ENCODE measurements around the gene ZFYVE28.

The ZFYVE28 gene

DNA sequence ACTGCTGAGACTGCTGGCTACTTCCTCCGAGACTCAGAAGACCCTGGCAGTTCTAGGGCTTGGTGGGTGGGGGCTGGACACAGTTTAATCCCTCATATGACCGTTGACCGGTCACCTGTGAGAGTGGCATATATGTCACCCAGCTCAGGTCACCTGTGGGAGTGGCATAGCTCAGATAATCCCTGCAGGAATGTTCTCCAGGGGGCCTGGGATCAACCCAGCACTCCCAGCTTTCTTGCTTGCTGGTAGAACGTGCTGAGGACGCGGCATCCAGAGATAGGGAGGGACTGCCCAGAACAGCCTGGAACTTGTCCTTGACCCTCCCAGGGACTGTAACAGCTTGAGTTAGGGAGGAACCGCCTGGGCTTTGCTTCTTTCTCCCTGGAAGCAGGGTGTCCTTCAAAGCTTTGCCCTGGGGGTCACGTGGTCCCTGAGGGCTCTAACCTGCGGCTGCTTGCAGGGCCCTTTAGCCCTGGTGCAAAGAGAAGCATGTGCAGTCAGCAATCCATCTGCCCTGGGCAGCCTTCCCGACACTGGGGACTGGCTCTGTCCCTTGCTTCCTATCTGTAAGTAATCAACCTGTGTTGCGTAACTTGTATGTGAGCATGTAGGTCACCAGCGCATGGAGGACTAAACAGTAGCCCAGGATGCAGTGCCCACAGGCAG is 55.3 kb downstream of the ZFYVE28 start:
- H3K9ac ChIP-seq (ENCODE audit: low read length) = no peak overlapping the region
- H3K4me2 ChIP-seq (ENCODE audit: low read depth, low read length, poor library complexity, severe bottlenecking) = no peak overlapping the region
- TF ChIP-seq, protein P1, sequence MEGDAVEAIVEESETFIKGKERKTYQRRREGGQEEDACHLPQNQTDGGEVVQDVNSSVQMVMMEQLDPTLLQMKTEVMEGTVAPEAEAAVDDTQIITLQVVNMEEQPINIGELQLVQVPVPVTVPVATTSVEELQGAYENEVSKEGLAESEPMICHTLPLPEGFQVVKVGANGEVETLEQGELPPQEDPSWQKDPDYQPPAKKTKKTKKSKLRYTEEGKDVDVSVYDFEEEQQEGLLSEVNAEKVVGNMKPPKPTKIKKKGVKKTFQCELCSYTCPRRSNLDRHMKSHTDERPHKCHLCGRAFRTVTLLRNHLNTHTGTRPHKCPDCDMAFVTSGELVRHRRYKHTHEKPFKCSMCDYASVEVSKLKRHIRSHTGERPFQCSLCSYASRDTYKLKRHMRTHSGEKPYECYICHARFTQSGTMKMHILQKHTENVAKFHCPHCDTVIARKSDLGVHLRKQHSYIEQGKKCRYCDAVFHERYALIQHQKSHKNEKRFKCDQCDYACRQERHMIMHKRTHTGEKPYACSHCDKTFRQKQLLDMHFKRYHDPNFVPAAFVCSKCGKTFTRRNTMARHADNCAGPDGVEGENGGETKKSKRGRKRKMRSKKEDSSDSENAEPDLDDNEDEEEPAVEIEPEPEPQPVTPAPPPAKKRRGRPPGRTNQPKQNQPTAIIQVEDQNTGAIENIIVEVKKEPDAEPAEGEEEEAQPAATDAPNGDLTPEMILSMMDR (IDR thresholded peaks at IDR 0.05; ENCODE audit: insufficient read depth, low read length, poor library complexity, severe bottlenecking) = no peak
- TF ChIP-seq EZH2phosphoT487 (conservative IDR thresholded peaks at IDR 0.05; ENCODE audit: low read length) = no peak

DNA sequence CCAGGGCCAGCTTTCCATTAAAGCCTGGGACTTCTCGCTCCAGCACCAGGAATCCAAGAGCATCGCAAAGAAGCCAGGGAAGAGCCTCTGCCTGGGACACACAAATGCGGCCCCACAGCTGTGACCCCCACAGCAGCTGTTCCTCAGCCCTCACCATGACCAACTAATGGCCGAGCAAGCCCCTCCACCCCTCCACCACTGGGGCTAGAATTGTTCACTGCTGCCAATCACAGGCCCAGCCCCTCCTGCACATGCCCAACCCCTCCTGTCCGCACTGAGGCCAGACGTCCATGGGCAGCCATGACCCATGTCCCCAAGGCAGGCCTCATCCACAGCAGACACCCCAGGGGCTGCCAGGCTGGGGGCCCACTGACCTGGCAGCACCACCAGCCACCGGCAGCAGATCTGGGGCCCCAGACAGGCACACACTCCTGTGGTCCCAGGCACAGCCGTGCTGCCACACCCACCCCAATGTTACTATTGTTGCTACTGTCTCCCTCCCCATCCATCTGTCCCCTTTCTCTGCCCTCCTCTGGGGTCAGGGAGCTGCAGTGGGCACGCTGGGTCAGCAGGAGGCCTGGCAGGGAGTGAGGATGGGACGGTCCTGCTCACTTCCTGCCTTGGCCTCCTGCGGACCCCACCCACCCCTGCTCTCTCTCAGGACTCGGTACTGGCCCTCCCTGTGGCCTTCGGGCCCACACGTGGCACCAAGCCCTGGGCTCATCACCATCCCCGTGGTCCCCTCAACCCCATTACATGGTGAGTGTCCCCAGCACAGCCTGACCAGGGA is 56.0 kb downstream of the ZFYVE28 start:
- H3K9ac ChIP-seq (ENCODE audit: low read length) = no peak overlapping the region
- no peaks in the 10 kb centered on the region for H3K79me2 ChIP-seq (ENCODE audit: insufficient read depth, low read length)
- no peak overlapping the region for H3K27ac ChIP-seq (ENCODE audit: low read depth, low read length)
- H3F3A ChIP-seq (ENCODE audit: insufficient read depth) = no peaks in the 10 kb centered on the region
- no peaks in the 10 kb centered on the region for H3K36me3 ChIP-seq (ENCODE audit: low read length)
- H3K27me3 ChIP-seq (ENCODE audit: low read length) = no peaks in the 10 kb centered on the region
- H2AFZ ChIP-seq (ENCODE audit: low read depth, low read length, severe bottlenecking) = no peak overlapping the region
- H4K20me1 ChIP-seq (ENCODE audit: low read depth, low read length) = no peaks in the 10 kb centered on the region
- H3K4me2 ChIP-seq (ENCODE audit: low read depth, low read length, poor library complexity, severe bottlenecking) = no peak overlapping the region
- H3K9me3 ChIP-seq (ENCODE audit: insufficient read depth, low read length) = no peaks in the 10 kb centered on the region
- H3K4me3 ChIP-seq (ENCODE audit: insufficient read depth, low read length, poor library complexity, severe bottlenecking) = no peak overlapping the region
- TF ChIP-seq, protein P1 (IDR thresholded peaks at IDR 0.05; ENCODE audit: insufficient read depth, low read length, poor library complexity, severe bottlenecking) = no peak
- no peak for TF ChIP-seq EZH2phosphoT487 (conservative IDR thresholded peaks at IDR 0.05; ENCODE audit: low read length)
- H3K9me2 ChIP-seq (replicated peaks; ENCODE audit: insufficient read depth, low read length) = no peaks in the 10 kb centered on the region

More for the DNA sequence above, 55.3 kb downstream of the ZFYVE28 start:
- Histone ChIP-seq H4K20me1 (ENCODE audit: low read depth, low read length) (no peaks in the 10 kb centered on the region), H3K79me2 (ENCODE audit: insufficient read depth, low read length) (no peaks in the 10 kb centered on the region), H3K9me3 (ENCODE audit: insufficient read depth, low read length) (no peaks in the 10 kb centered on the region), H3K4me3 (ENCODE audit: insufficient read depth, low read length, poor library complexity, severe bottlenecking) (no peak overlapping the region), H2AFZ (ENCODE audit: low read depth, low read length, severe bottlenecking) (no peak overlapping the region), H3K36me3 (ENCODE audit: low read length) (no peaks in the 10 kb centered on the region), H3K27me3 (ENCODE audit: low read length) (no peaks in the 10 kb centered on the region), H3K9me2 (replicated peaks; ENCODE audit: insufficient read depth, low read length) (no peaks in the 10 kb centered on the region), H3F3A (ENCODE audit: insufficient read depth) (no peaks in the 10 kb centered on the region), H3K27ac (ENCODE audit: low read depth, low read length) (no peak overlapping the region)

DNA sequence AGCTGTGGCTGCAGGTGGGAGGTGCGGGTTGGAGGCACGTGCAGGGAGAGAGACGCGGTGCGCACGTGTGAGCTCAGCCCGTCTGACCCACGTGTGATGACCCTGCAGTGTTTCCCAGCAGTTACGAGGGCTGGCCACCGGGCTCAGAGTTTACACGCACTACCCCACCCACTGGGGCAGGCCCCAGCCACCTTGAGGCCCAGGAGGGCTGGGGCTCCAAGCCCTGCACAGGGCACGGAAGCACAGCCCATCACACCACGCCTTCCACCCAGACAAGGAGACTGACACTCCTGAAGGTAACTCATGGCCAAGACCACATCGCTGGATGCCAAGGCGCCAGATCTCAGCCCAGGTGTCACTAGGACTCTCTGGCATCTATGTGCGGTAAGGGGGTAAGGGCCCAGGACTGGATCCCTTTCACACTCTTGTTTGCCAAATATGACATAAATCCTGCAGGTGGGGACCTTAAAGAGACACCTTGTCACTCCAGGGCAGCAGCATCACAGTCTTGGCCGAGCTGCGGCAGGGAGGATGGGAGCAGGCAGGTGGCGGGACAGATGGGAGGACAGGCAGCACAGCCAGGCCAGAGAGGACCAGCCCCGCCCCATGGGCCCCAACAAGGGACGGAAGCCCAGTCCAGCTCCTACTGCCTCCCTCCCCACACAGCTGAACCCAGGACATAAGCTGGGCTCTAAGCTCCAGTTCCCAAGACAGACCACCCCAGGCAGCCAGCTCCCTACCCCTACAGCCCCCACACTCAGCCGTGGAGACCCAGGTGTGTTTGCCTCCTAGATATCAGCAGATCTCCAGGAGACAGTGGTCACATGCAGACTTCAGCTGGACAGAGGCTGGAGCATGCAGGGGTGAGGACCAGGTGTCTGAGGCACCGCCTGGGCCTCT is 56.8 kb downstream of the ZFYVE28 start:
- Histone ChIP-seq H4K20me1 (ENCODE audit: low read depth, low read length) (no peaks in the 10 kb centered on the region), H3K9ac (ENCODE audit: low read length) (no peak overlapping the region), H3F3A (ENCODE audit: insufficient read depth) (no peaks in the 10 kb centered on the region), H3K27me3 (ENCODE audit: low read length) (no peaks in the 10 kb centered on the region), H3K4me3 (ENCODE audit: insufficient read depth, low read length, poor library complexity, severe bottlenecking) (no peak overlapping the region), H3K4me2 (ENCODE audit: low read depth, low read length, poor library complexity, severe bottlenecking) (no peak overlapping the region), H3K9me2 (replicated peaks; ENCODE audit: insufficient read depth, low read length) (no peaks in the 10 kb centered on the region), H3K27ac (ENCODE audit: low read depth, low read length) (no peak overlapping the region), H3K36me3 (ENCODE audit: low read length) (no peaks in the 10 kb centered on the region), H2AFZ (ENCODE audit: low read depth, low read length, severe bottlenecking) (no peak overlapping the region), H3K9me3 (ENCODE audit: insufficient read depth, low read length) (no peaks in the 10 kb centered on the region), H3K79me2 (ENCODE audit: insufficient read depth, low read length) (no peaks in the 10 kb centered on the region)
- no peak for TF ChIP-seq EZH2phosphoT487 (conservative IDR thresholded peaks at IDR 0.05; ENCODE audit: low read length)
- TF ChIP-seq, protein P1 (IDR thresholded peaks at IDR 0.05; ENCODE audit: insufficient read depth, low read length, poor library complexity, severe bottlenecking) = no peak

Measured in SU-DHL-6 (cell line).